IMR-90 (cell line): ENCODE data around the gene RARB. TPM values are rescaled to one million over a fixed set of nuclear protein-coding genes. Genes with fewer than 3 reads are reported as not detected.

Experiments used
- ATAC-seq: fragments of 200-7000 bp; cut with Tn5 transposase; 2 replicates; pipeline ENCODE4 v1.9.1; 2020; ENCODE audit warnings: low read depth, mild to moderate bottlenecking, moderate library complexity
- BruUV-seq: library from RNA; stranded (reverse); fragments of 400-500 nt; replicated peaks from 2 replicates; lab custom pipeline; 2021; lab: Mats Ljungman, UMichigan
- CTCF ChIA-PET: fragments of 300-600 bp; formaldehyde crosslinking; extraction: SDS; loops from one replicate; lab custom pipeline; 2021; ENCODE audit warnings: antibody characterized with exemption; lab: Yijun Ruan, JAX
- POLR2A ChIA-PET: fragments of 300-600 bp; sonication (Branson Sonifier 250); formaldehyde crosslinking; loops from one replicate; lab custom pipeline; 2022; ENCODE audit warnings: antibody characterized with exemption; ENCODE audit not compliant: unreplicated experiment; lab: Charles Lee
- DNase-seq: peaks from one replicate; pipeline ENCODE4 v3.0.0; 2013
- H2AFZ ChIP-seq: replicated peaks from 2 replicates; pipeline ENCODE3; 2013; ENCODE audit warnings: low read length, mild to moderate bottlenecking; ENCODE audit not compliant: poor library complexity
- H2AK5ac ChIP-seq: 2 replicates; pipeline ENCODE4 v1.6.1; 2013; ENCODE audit warnings: low read depth, low read length, inconsistent platforms
- H2AK9ac ChIP-seq: replicated peaks from 2 replicates; pipeline ENCODE3; 2013; ENCODE audit warnings: mild to moderate bottlenecking, low read depth, low read length, moderate library complexity; ENCODE audit not compliant: poor library complexity
- H2BK120ac ChIP-seq: 2 replicates; pipeline ENCODE4 v1.6.1; 2013; ENCODE audit warnings: low read depth, low read length, inconsistent platforms
- H2BK15ac ChIP-seq: 3 replicates; pipeline ENCODE4 v1.6.1; 2013; ENCODE audit warnings: low read depth, low read length, inconsistent platforms
- H2BK20ac ChIP-seq: 2 replicates; pipeline ENCODE4 v1.6.1; 2013; ENCODE audit warnings: low read depth, mild to moderate bottlenecking, inconsistent platforms, low read length, moderate library complexity
- H2BK5ac ChIP-seq: 2 replicates; pipeline ENCODE4 v1.6.1; 2013; ENCODE audit warnings: mild to moderate bottlenecking, low read depth, low read length, inconsistent platforms; ENCODE audit not compliant: poor library complexity, severe bottlenecking
- H3K14ac ChIP-seq: replicated peaks from 2 replicates; pipeline ENCODE4 v1.6.1; 2013; ENCODE audit warnings: low read depth, low read length, inconsistent platforms
- H3K18ac ChIP-seq: 2 replicates; pipeline ENCODE4 v1.6.1; 2013; ENCODE audit warnings: low read depth, low read length, control low read depth
- H3K23ac ChIP-seq: 2 replicates; pipeline ENCODE4 v1.6.1; 2013; ENCODE audit warnings: low read depth, low read length, inconsistent platforms
- H3K27ac ChIP-seq: 2 replicates; pipeline ENCODE4 v1.5.1; 2013; ENCODE audit warnings: mild to moderate bottlenecking, control low read depth, low read length; ENCODE audit not compliant: insufficient read depth
- H3K27me3 ChIP-seq: 2 replicates; pipeline ENCODE4 v1.6.1; 2013; ENCODE audit warnings: low read length; ENCODE audit not compliant: control insufficient read depth, insufficient read depth
- H3K36me3 ChIP-seq: 2 replicates; pipeline ENCODE4 v1.6.1; 2013; ENCODE audit warnings: low read length, mixed read lengths; ENCODE audit not compliant: control insufficient read depth, insufficient read depth
- H3K4ac ChIP-seq: 2 replicates; pipeline ENCODE4 v1.6.1; 2013; ENCODE audit warnings: low read depth, low read length, inconsistent platforms
- H3K4me1 ChIP-seq: 2 replicates; pipeline ENCODE4 v1.6.1; 2013; ENCODE audit warnings: low read length, mixed read lengths; ENCODE audit not compliant: control insufficient read depth, insufficient read depth
- H3K4me2 ChIP-seq: 2 replicates; pipeline ENCODE4 v1.6.1; 2013; ENCODE audit warnings: low read depth, mild to moderate bottlenecking, control low read depth, low read length, moderate library complexity
- H3K4me3 ChIP-seq: 2 replicates; pipeline ENCODE4 v1.5.1; 2013; ENCODE audit warnings: low read depth, mild to moderate bottlenecking, control low read depth, low read length, moderate library complexity; ENCODE audit not compliant: insufficient read depth
- H3K56ac ChIP-seq: 2 replicates; pipeline ENCODE4 v1.6.1; 2013; ENCODE audit warnings: low read length, inconsistent platforms; ENCODE audit not compliant: insufficient read depth; ENCODE audit errors: extremely low read depth
- H3K79me1 ChIP-seq, 2 experiments: 2 replicates each; pipeline ENCODE4 v1.6.1; 2013; ENCODE audit warnings: low read length in 2 of 2, inconsistent platforms in 1 of 2, low read depth in 1 of 2
- H3K9ac ChIP-seq: 2 replicates; pipeline ENCODE4 v1.6.1; 2013; ENCODE audit warnings: low read depth, low read length, control low read depth
- H3K9me1 ChIP-seq: 2 replicates; pipeline ENCODE4 v1.6.1; 2013; ENCODE audit warnings: low read length, inconsistent platforms; ENCODE audit not compliant: insufficient read depth
- H3K9me3 ChIP-seq: 2 replicates; pipeline ENCODE4 v1.6.1; 2013; ENCODE audit warnings: low read length; ENCODE audit not compliant: control insufficient read depth, insufficient read depth
- H4K20me1 ChIP-seq: 2 replicates; pipeline ENCODE4 v1.6.1; 2013; ENCODE audit warnings: low read length, inconsistent platforms; ENCODE audit not compliant: insufficient read depth
- H4K5ac ChIP-seq: 2 replicates; pipeline ENCODE4 v1.6.1; 2013; ENCODE audit warnings: mild to moderate bottlenecking, low read depth, low read length, control low read depth
- H4K8ac ChIP-seq, 2 experiments: 2 replicates each; pipeline ENCODE4 v1.6.1; 2013; ENCODE audit warnings: low read depth in 2 of 2, low read length in 2 of 2, control low read depth in 1 of 2, inconsistent platforms in 1 of 2
- H4K91ac ChIP-seq: 2 replicates; pipeline ENCODE4 v1.6.1; 2013; ENCODE audit warnings: low read depth, low read length, inconsistent platforms; ENCODE audit not compliant: insufficient read depth
- BHLHE40 ChIP-seq: fragments of 150-350 bp; IDR thresholded peaks from 2 replicates; pipeline ENCODE4 v1.6.1; 2016; ENCODE audit warnings: mild to moderate bottlenecking, low read depth, low read length
- CEBPB ChIP-seq: IDR thresholded peaks from 2 replicates; pipeline ENCODE4 v1.6.1; 2012; ENCODE audit warnings: low read depth, low read length, improper control_type of control experiment
- MAFK ChIP-seq: IDR thresholded peaks from 2 replicates; pipeline ENCODE4 v1.6.1; 2012; ENCODE audit warnings: low read depth, low read length, improper control_type of control experiment
- MXI1 ChIP-seq: IDR thresholded peaks from 2 replicates; pipeline ENCODE4 v1.6.1; 2012; ENCODE audit warnings: low read depth, mild to moderate bottlenecking, low read length, moderate library complexity, borderline replicate concordance
- NFE2L2 ChIP-seq: fragments of 150-350 bp; IDR thresholded peaks from 2 replicates; pipeline ENCODE4 v1.6.1; 2016; ENCODE audit warnings: low read depth, mild to moderate bottlenecking, low read length
- RAD21 ChIP-seq: IDR thresholded peaks from 2 replicates; pipeline ENCODE4 v1.6.1; 2012; ENCODE audit warnings: low read length, improper control_type of control experiment
- RCOR1 ChIP-seq: IDR thresholded peaks from 2 replicates; pipeline ENCODE4 v1.6.1; 2012; ENCODE audit warnings: mild to moderate bottlenecking, low read length, improper control_type of control experiment; ENCODE audit not compliant: insufficient replicate concordance
- RFX5 ChIP-seq: IDR thresholded peaks from 2 replicates; pipeline ENCODE4 v1.8.0; 2012; ENCODE audit warnings: low read depth, mild to moderate bottlenecking, low read length, moderate library complexity
- SMC3 ChIP-seq: fragments of 150-350 bp; IDR thresholded peaks from 2 replicates; pipeline ENCODE4 v1.6.1; 2016; ENCODE audit warnings: low read depth, mild to moderate bottlenecking, antibody characterized with exemption, low read length, moderate library complexity
- WGBS, 2 experiments: methylation state at CpG; one replicate each; pipeline versions ENCODE4 v1.1.5 to v1.1.7; 2013; ENCODE audit warnings: missing lambda C conversion rate in 2 of 2; ENCODE audit not compliant: insufficient read length in 1 of 2; ENCODE audit errors: extremely low coverage in 2 of 2; 5-methylcytosine and 5-hydroxymethylcytosine counted together
- dilution Hi-C: fragments of 300-500 bp; cut with HindIII; formaldehyde crosslinking; loops from one replicate; pipeline ENCODE4 v1.14.3; 2018; ENCODE audit warnings: low sequenced_read_pairs; ENCODE audit not compliant: unreplicated experiment
- in situ Hi-C: fragments of 300-500 bp; cut with MboI; formaldehyde crosslinking; loops from 3 replicates; pipeline ENCODE4 v1.14.3; 2019; ENCODE audit warnings: low sequenced_read_pairs, inconsistent platforms, mixed read lengths
- intact Hi-C: fragments of 100-400 bp; cut with micrococcal nuclease; formaldehyde crosslinking; loops from 2 replicates; pipeline ENCODE4 v1.10.0; 2022
- polyA plus RNA-seq, 3 experiments: library from polyadenylated mRNA; depleted of rRNA; stranded (reverse); fragments of >200 nt; gene quantifications; 2 replicates each; pipeline ENCODE4 v1.2.3, GENCODE V29; 2012; ENCODE audit warnings: low replicate concordance in 1 of 3
- total RNA-seq: library from RNA; depleted of rRNA; stranded (reverse); fragments of >200 nt; gene quantifications from 2 replicates; pipeline ENCODE4 v1.2.3, GENCODE V29; 2012
- TF ChIP-seq, protein P1 (sequence below): fragments of 150-350 bp; IDR thresholded peaks from 2 replicates; pipeline ENCODE4 v1.6.1; 2016; ENCODE audit warnings: low read depth, mild to moderate bottlenecking, low read length, moderate library complexity, borderline replicate concordance
- TF ChIP-seq, protein P2 (sequence below): conservative IDR thresholded peaks from 2 replicates; pipeline ENCODE4 v1.5.1; 2012; ENCODE audit warnings: mild to moderate bottlenecking, low read depth, low read length, improper control_type of control experiment
- TF ChIP-seq, protein P3 (sequence below): fragments of 150-350 bp; IDR thresholded peaks from 2 replicates; pipeline ENCODE4 v1.6.1; 2017; ENCODE audit warnings: mild to moderate bottlenecking, antibody characterized with exemption, low read length, low read depth

The RARB gene
- total and polyA plus RNA-seq, 2 of the 4 experiments (the other 2 are of a cell fraction): 0.53 to 1.4 TPM

DNA sequence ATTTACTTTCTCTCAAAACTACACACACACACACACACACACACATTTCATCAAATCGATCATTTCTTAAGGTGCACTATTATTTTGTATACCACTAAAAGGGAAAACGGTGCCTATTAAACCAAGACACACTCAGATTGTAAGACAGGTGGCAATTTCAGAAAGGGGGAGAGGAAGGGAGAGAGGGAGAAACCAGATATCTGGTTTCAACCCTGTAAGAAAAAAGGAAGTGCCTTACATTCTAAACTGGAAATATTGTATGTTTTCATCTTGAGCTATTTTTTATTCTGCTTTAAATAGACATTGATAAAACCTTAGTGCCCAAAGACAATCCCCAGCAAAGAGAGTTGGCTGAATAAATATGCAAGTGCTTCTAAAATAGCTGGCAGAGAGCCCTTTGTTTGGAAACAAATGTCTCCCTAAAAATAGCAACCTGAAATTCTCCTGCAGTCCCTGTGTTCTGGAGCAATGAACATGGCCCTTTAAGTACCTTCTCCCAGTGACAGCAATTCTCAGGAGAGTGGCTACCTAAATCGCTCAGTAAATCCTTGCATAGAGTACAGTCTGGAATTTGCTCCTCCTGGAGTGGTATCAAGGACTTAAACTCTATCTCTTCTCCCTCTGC lies 85.7 kb downstream of the RARB start:
- no peak overlapping the region for H2AK9ac ChIP-seq
- H2BK5ac ChIP-seq: no peak overlapping the region
- H3K23ac ChIP-seq: no peak overlapping the region
- dilution Hi-C loops (no loop called here), in situ Hi-C loops (no loop called here), intact Hi-C loops (no loop called here)
- H3K4me3 ChIP-seq: no peak overlapping the region
- ATAC-seq: no peak
- no peak overlapping the region for H2BK20ac ChIP-seq
- no peaks in the 10 kb centered on the region for H3K27me3 ChIP-seq
- H2BK15ac ChIP-seq: no peak overlapping the region
- no peaks in the 10 kb centered on the region for H3K9me1 ChIP-seq
- TF ChIP-seq RFX5 (no peak), RCOR1 (no peak), MAFK (no peak), CEBPB (no peak), SMC3 (no peak), RAD21 (no peak), NFE2L2 (no peak), BHLHE40 (no peak), MXI1 (no peak)
- TF ChIP-seq, protein P1, sequence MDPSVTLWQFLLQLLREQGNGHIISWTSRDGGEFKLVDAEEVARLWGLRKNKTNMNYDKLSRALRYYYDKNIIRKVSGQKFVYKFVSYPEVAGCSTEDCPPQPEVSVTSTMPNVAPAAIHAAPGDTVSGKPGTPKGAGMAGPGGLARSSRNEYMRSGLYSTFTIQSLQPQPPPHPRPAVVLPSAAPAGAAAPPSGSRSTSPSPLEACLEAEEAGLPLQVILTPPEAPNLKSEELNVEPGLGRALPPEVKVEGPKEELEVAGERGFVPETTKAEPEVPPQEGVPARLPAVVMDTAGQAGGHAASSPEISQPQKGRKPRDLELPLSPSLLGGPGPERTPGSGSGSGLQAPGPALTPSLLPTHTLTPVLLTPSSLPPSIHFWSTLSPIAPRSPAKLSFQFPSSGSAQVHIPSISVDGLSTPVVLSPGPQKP: no peak
- TF ChIP-seq, protein P2, sequence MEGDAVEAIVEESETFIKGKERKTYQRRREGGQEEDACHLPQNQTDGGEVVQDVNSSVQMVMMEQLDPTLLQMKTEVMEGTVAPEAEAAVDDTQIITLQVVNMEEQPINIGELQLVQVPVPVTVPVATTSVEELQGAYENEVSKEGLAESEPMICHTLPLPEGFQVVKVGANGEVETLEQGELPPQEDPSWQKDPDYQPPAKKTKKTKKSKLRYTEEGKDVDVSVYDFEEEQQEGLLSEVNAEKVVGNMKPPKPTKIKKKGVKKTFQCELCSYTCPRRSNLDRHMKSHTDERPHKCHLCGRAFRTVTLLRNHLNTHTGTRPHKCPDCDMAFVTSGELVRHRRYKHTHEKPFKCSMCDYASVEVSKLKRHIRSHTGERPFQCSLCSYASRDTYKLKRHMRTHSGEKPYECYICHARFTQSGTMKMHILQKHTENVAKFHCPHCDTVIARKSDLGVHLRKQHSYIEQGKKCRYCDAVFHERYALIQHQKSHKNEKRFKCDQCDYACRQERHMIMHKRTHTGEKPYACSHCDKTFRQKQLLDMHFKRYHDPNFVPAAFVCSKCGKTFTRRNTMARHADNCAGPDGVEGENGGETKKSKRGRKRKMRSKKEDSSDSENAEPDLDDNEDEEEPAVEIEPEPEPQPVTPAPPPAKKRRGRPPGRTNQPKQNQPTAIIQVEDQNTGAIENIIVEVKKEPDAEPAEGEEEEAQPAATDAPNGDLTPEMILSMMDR: no peak
- TF ChIP-seq, protein P3, sequence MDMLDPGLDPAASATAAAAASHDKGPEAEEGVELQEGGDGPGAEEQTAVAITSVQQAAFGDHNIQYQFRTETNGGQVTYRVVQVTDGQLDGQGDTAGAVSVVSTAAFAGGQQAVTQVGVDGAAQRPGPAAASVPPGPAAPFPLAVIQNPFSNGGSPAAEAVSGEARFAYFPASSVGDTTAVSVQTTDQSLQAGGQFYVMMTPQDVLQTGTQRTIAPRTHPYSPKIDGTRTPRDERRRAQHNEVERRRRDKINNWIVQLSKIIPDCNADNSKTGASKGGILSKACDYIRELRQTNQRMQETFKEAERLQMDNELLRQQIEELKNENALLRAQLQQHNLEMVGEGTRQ: no peak
- no peak overlapping the region for H3K56ac ChIP-seq
- ChIA-PET CTCF (no interaction called here), POLR2A (no interaction called here)
- H2AFZ ChIP-seq: no peak overlapping the region
- no peaks in the 10 kb centered on the region for H3K36me3 ChIP-seq
- no TSS peak for BruUV-seq
- no peaks in the 10 kb centered on the region for H3K4me1 ChIP-seq
- H4K20me1 ChIP-seq: no peaks in the 10 kb centered on the region
- H2AK5ac ChIP-seq: no peak overlapping the region
- no peak overlapping the region for H4K5ac ChIP-seq
- H3K18ac ChIP-seq: no peak overlapping the region
- H3K4me2 ChIP-seq: no peak overlapping the region
- no peak overlapping the region for H3K9ac ChIP-seq
- no peaks in the 10 kb centered on the region for H3K9me3 ChIP-seq
- no peak for DNase-seq
- H2BK120ac ChIP-seq: no peak overlapping the region
- no peaks in the 10 kb centered on the region for H3K79me1 ChIP-seq
- no peak overlapping the region for H4K8ac ChIP-seq
- no peak overlapping the region for H3K4ac ChIP-seq
- WGBS, 2 experiments: no CpG with 5 or more reads among the region's 3 CpGs
- H3K27ac ChIP-seq: no peak overlapping the region
- no peak overlapping the region for H4K91ac ChIP-seq
- H3K14ac ChIP-seq: no peak overlapping the region
